ENCODE results near the gene FAT3.

DNA sequence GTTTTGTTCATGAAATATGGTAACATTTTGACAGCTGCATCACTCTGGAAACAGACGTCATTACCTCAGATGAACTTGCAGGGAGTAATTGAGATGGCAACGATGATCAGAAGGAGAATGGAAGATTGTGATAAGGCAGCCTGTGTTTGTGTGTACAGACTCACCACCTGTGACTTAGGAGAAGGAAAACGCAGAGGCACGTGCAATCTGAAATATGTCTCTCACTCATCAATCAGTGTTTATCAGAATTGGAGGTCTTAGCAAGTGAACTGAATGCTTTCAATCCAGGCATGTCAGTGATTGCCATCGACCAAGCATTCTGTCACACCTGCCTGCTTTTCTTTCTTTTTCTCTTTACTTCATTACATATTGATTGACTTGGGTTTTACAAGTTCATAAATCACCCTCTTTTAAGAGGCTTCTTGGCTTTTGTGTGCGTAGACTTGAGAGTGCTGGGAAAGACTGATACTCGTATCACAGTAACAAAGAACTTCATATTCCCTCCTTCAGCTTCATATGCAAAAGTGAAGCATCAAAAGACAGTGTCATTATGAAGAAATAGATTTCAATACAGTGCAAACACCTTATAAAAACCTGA, 24.6 kb downstream of the FAT3 start:
- TF ChIP-seq, protein P1, sequence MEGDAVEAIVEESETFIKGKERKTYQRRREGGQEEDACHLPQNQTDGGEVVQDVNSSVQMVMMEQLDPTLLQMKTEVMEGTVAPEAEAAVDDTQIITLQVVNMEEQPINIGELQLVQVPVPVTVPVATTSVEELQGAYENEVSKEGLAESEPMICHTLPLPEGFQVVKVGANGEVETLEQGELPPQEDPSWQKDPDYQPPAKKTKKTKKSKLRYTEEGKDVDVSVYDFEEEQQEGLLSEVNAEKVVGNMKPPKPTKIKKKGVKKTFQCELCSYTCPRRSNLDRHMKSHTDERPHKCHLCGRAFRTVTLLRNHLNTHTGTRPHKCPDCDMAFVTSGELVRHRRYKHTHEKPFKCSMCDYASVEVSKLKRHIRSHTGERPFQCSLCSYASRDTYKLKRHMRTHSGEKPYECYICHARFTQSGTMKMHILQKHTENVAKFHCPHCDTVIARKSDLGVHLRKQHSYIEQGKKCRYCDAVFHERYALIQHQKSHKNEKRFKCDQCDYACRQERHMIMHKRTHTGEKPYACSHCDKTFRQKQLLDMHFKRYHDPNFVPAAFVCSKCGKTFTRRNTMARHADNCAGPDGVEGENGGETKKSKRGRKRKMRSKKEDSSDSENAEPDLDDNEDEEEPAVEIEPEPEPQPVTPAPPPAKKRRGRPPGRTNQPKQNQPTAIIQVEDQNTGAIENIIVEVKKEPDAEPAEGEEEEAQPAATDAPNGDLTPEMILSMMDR (IDR thresholded peaks at IDR 0.05) = no peak
- TF ChIP-seq ZFX (IDR thresholded peaks at IDR 0.05; ENCODE audit: borderline replicate concordance) = no peak

All from 22Rv1 (cell line).